Measurements from ENCODE around the gene NCBP3.

DNA sequence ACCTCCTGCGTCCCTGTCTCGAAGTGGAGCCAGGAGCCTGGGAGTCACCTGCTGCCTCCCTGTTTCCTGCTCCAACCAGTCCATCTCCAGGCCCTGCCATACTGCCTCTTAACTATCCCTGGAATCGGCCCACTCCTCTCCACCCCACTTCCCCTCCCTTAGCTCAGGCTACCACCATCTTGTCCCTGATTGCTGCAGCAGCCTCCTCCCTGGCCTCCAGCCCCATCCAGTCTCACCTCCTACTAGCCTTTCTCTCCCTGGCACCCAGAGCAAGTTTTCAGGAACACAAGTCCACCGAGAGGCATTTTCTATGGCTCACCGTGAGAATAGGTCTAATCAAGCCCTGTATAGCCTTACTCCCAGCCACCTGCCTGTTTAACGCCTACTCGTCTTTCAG, 47.7 kb upstream of the NCBP3 start:
- TF ChIP-seq, protein P1, sequence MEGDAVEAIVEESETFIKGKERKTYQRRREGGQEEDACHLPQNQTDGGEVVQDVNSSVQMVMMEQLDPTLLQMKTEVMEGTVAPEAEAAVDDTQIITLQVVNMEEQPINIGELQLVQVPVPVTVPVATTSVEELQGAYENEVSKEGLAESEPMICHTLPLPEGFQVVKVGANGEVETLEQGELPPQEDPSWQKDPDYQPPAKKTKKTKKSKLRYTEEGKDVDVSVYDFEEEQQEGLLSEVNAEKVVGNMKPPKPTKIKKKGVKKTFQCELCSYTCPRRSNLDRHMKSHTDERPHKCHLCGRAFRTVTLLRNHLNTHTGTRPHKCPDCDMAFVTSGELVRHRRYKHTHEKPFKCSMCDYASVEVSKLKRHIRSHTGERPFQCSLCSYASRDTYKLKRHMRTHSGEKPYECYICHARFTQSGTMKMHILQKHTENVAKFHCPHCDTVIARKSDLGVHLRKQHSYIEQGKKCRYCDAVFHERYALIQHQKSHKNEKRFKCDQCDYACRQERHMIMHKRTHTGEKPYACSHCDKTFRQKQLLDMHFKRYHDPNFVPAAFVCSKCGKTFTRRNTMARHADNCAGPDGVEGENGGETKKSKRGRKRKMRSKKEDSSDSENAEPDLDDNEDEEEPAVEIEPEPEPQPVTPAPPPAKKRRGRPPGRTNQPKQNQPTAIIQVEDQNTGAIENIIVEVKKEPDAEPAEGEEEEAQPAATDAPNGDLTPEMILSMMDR (IDR thresholded peaks at IDR 0.05; ENCODE audit: control extremely low read depth in 1 of 3, insufficient read depth in 1 of 3, low read depth in 1 of 3, low read length in 3 of 3): no peak
- TF ChIP-seq TEAD4 (IDR thresholded peaks at IDR 0.05; ENCODE audit: low read depth, low read length) (no peak), EP300 (IDR thresholded peaks at IDR 0.05; ENCODE audit: borderline replicate concordance in 1 of 2, low read depth in 2 of 2, low read length in 2 of 2) (no peak), ASH2L (IDR thresholded peaks at IDR 0.05; ENCODE audit: low read length) (no peak), SP1 (IDR thresholded peaks at IDR 0.05; ENCODE audit: low read depth, low read length) (no peak), POLR2A (IDR thresholded peaks at IDR 0.05; ENCODE audit: control extremely low read depth in 1 of 2, low read depth in 2 of 2, low read length in 2 of 2) (no peak), RAD21 (IDR thresholded peaks at IDR 0.05 in 1 of 2, conservative IDR thresholded peaks at IDR 0.05 in 1 of 2; ENCODE audit: low read depth in 2 of 2, low read length in 2 of 2) (no peak), SUZ12 (IDR thresholded peaks at IDR 0.05; ENCODE audit: low read length) (no peak), YY1 (IDR thresholded peaks at IDR 0.05; ENCODE audit: low read depth, low read length) (no peak), NANOG (IDR thresholded peaks at IDR 0.05; ENCODE audit: insufficient read depth, low read depth, low read length, poor library complexity, severe bottlenecking) (no peak)
